H9 (cell line): ENCODE results near the gene DBN1. TPM values are rescaled to one million over a fixed set of nuclear protein-coding genes. Genes with fewer than 3 reads are reported as not detected.

Experiments
- DNase-seq: peaks from one replicate; pipeline ENCODE4 v3.0.0-alpha.2; 2017
- H2AFZ ChIP-seq: one replicate; pipeline ENCODE4 v1.6.1; 2013; ENCODE audit warnings: mild to moderate bottlenecking, low read length, control low read depth, moderate library complexity
- H2AK5ac ChIP-seq: 2 replicates; pipeline ENCODE4 v1.6.1; 2013; ENCODE audit warnings: low read length, control low read depth, mixed read lengths; ENCODE audit not compliant: insufficient read length
- H2BK120ac ChIP-seq: one replicate; pipeline ENCODE4 v1.6.1; 2013; ENCODE audit warnings: low read depth, mild to moderate bottlenecking, low read length, control low read depth, inconsistent platforms; ENCODE audit not compliant: poor library complexity, severe bottlenecking
- H2BK12ac ChIP-seq: 2 replicates; pipeline ENCODE4 v1.6.1; 2013; ENCODE audit warnings: low read length, control low read depth, mixed read lengths, low read depth; ENCODE audit not compliant: insufficient read length
- H2BK15ac ChIP-seq: 2 replicates; pipeline ENCODE4 v1.6.1; 2013; ENCODE audit warnings: low read depth, low read length, control low read depth
- H2BK20ac ChIP-seq: one replicate; pipeline ENCODE4 v1.6.1; 2013; ENCODE audit warnings: low read depth, mild to moderate bottlenecking, low read length, control low read depth, inconsistent platforms; ENCODE audit not compliant: poor library complexity, severe bottlenecking
- H2BK5ac ChIP-seq: 2 replicates; pipeline ENCODE4 v1.6.1; 2013; ENCODE audit warnings: low read length, control low read depth, mixed read lengths; ENCODE audit not compliant: insufficient read length
- H3K14ac ChIP-seq: 2 replicates; pipeline ENCODE4 v1.6.1; 2013; ENCODE audit warnings: low read length, control low read depth; ENCODE audit not compliant: insufficient read depth
- H3K18ac ChIP-seq: 2 replicates; pipeline ENCODE4 v1.6.1; 2013; ENCODE audit warnings: low read depth, mild to moderate bottlenecking, mixed read lengths, low read length, control low read depth; ENCODE audit not compliant: insufficient read length
- H3K23ac ChIP-seq: 2 replicates; pipeline ENCODE4 v1.6.1; 2013; ENCODE audit warnings: low read length, control low read depth, mixed read lengths, low read depth; ENCODE audit not compliant: insufficient read length
- H3K23me2 ChIP-seq: 2 replicates; pipeline ENCODE4 v1.6.1; 2013; ENCODE audit warnings: low read depth, mild to moderate bottlenecking, mixed read lengths, low read length, control low read depth; ENCODE audit not compliant: insufficient read length, poor library complexity, severe bottlenecking
- H3K27ac ChIP-seq: 2 replicates; pipeline ENCODE4 v1.5.1; 2013; ENCODE audit warnings: low read length, control low read depth, mixed read lengths, low read depth; ENCODE audit not compliant: insufficient read length
- H3K27me3 ChIP-seq: 2 replicates; pipeline ENCODE4 v1.6.1; 2013; ENCODE audit warnings: low read length, control low read depth, inconsistent platforms; ENCODE audit not compliant: insufficient read depth
- H3K4ac ChIP-seq: 2 replicates; pipeline ENCODE4 v1.6.1; 2013; ENCODE audit warnings: low read depth, mild to moderate bottlenecking, control low read depth, inconsistent platforms, low read length, moderate library complexity
- H3K4me1 ChIP-seq: 2 replicates; pipeline ENCODE4 v1.6.1; 2013; ENCODE audit warnings: low read length, control low read depth, inconsistent platforms; ENCODE audit not compliant: insufficient read depth
- H3K4me2 ChIP-seq: 2 replicates; pipeline ENCODE4 v1.6.1; 2013; ENCODE audit warnings: low read length, control low read depth, mixed read lengths; ENCODE audit not compliant: insufficient read length, insufficient read depth
- H3K56ac ChIP-seq: 2 replicates; pipeline ENCODE4 v1.6.1; 2013; ENCODE audit warnings: low read depth, mild to moderate bottlenecking, mixed read lengths, low read length, control low read depth; ENCODE audit not compliant: insufficient read length
- H3K79me1 ChIP-seq: 2 replicates; pipeline ENCODE4 v1.6.1; 2013; ENCODE audit warnings: low read depth, mild to moderate bottlenecking, moderate library complexity, low read length, control low read depth, inconsistent platforms; ENCODE audit not compliant: insufficient read depth, poor library complexity, severe bottlenecking
- H3K79me2 ChIP-seq: 2 replicates; pipeline ENCODE4 v1.6.1; 2013; ENCODE audit warnings: low read length, control low read depth, inconsistent platforms; ENCODE audit not compliant: insufficient read depth
- H3K9ac ChIP-seq: 2 replicates; pipeline ENCODE4 v1.6.1; 2013; ENCODE audit warnings: low read length, control low read depth, mixed read lengths; ENCODE audit not compliant: insufficient read length; ENCODE audit errors: extremely low read depth
- H3K9me3 ChIP-seq: one replicate; pipeline ENCODE4 v1.6.1; 2013; ENCODE audit warnings: low read depth, low read length, inconsistent platforms; ENCODE audit not compliant: control insufficient read depth
- H3T11ph ChIP-seq: one replicate; pipeline ENCODE4 v1.6.1; 2013; ENCODE audit warnings: mild to moderate bottlenecking, low read length, control low read depth, inconsistent platforms
- H4K20me1 ChIP-seq: one replicate; pipeline ENCODE4 v1.6.1; 2013; ENCODE audit not compliant: control insufficient read depth, insufficient read length, insufficient read depth
- H4K5ac ChIP-seq: 2 replicates; pipeline ENCODE4 v1.6.1; 2013; ENCODE audit warnings: low read depth, mild to moderate bottlenecking, mixed read lengths, low read length, control low read depth; ENCODE audit not compliant: insufficient read length
- H4K8ac ChIP-seq: replicated peaks from 2 replicates; pipeline ENCODE4 v1.6.1; 2013; ENCODE audit warnings: low read length, control low read depth, mixed read lengths, low read depth; ENCODE audit not compliant: insufficient read length
- H4K91ac ChIP-seq: 2 replicates; pipeline ENCODE4 v1.6.1; 2013; ENCODE audit warnings: low read depth, mild to moderate bottlenecking, moderate library complexity, mixed read lengths, low read length, control low read depth; ENCODE audit not compliant: insufficient read length
- H3K27ac Mint-ChIP-seq, 3 experiments: 2 replicates in 2 of 3; 3 replicates in 1 of 3; pipeline ENCODE4 v1.8.0; 2020 to 2021; ENCODE audit warnings: mixed read lengths in 3 of 3, mild to moderate bottlenecking in 1 of 3, moderate library complexity in 1 of 3
- H3K27me3 Mint-ChIP-seq: 2 replicates; pipeline ENCODE4 v1.8.0; 2021; ENCODE audit warnings: low read depth, mild to moderate bottlenecking, moderate library complexity, mixed read lengths
- H3K36me3 Mint-ChIP-seq, 3 experiments: 2 replicates in 2 of 3; 3 replicates in 1 of 3; pipeline ENCODE4 v1.8.0; 2020 to 2021; ENCODE audit warnings: low read depth in 3 of 3, mixed read lengths in 3 of 3; ENCODE audit not compliant: insufficient read depth in 1 of 3
- H3K4me1 Mint-ChIP-seq, 2 experiments: 2 replicates each; pipeline ENCODE4 v1.8.0; 2020; ENCODE audit warnings: mixed read lengths in 2 of 2
- H3K4me3 Mint-ChIP-seq, 2 experiments: 2 replicates in 1 of 2; 3 replicates in 1 of 2; pipeline ENCODE4 v1.8.0; 2020 to 2021; ENCODE audit warnings: mild to moderate bottlenecking in 2 of 2, mixed read lengths in 2 of 2, moderate library complexity in 1 of 2
- H3K9me3 Mint-ChIP-seq, 2 experiments: 2 replicates in 1 of 2; 3 replicates in 1 of 2; pipeline ENCODE4 v1.8.0; 2020; ENCODE audit warnings: mild to moderate bottlenecking in 2 of 2, mixed read lengths in 2 of 2, moderate library complexity in 1 of 2
- WGBS: extraction: QIAGEN DNeasy Blood & Tissue Kit; methylation state at CpG from one replicate; pipeline ENCODE4 v1.1.7; 2013; ENCODE audit warnings: missing lambda C conversion rate, low lambda C conversion rate, mixed read lengths; ENCODE audit not compliant: insufficient read length; ENCODE audit errors: extremely low coverage; 5-methylcytosine and 5-hydroxymethylcytosine counted together
- total RNA-seq: library from RNA; stranded (reverse); gene quantifications from 2 replicates; pipeline ENCODE4 v1.2.1, GENCODE V29; 2021
- TF ChIP-seq, protein P1 (sequence below): fragments of 200-600 bp; sonication (generic); conservative IDR thresholded peaks from 3 replicates; pipeline ENCODE4 v1.8.0; 2021; ENCODE audit warnings: antibody characterized with exemption, mild to moderate bottlenecking

DBN1 gene
- total RNA-seq, 1 experiment from 2014 or later: 340 TPM

DNA sequence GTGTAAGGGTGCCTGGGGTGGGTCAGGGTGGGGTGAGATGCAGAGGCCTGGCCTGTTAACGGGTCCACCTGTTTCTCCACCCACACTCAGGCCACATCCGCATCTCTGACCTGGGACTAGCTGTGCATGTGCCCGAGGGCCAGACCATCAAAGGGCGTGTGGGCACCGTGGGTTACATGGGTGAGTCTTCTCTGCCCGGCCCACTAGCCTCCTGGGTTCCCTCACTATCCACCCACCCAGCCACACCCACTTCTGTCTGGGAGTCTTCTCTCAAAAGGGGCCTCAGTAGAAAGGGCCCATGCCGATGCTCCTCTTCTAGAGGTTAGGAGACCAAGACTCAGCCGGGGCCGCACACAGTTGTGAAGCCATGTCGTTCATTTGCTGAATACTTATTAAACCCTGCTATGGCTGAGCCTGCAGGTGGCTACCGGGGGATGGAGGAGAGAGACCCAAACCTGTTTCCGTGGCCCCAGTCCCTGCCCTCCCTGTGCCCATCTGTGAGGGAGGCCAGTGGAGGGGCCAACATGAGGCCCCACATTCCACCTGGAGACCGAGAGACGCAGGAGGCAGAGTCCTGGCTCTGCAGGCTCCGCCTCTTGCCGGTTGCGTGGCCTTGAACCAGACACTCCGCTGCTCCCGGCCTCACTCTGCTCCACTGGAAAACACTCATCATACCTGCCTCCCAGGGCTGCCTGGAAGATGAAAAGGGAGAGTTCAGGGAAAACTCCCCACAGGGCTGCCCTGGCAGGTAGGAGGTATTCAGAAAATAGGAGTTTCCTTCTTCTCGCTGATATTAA is 38.3 kb downstream of the DBN1 start:
- Histone ChIP-seq H3K23me2 (no peaks in the 10 kb centered on the region), H3K79me2 (no peaks in the 10 kb centered on the region), H3K14ac (no peak overlapping the region), H2BK15ac (no peak overlapping the region), H4K91ac (no peak overlapping the region), H4K20me1 (peaks cover 2% of the 10 kb centered on the region), H3K23ac (no peak overlapping the region), H2BK20ac (no peak overlapping the region), H3K27ac (no peak overlapping the region), H2BK120ac (no peak overlapping the region), H2AK5ac (no peak overlapping the region), H2BK5ac (no peak overlapping the region), H2BK12ac (no peak overlapping the region), H4K8ac (no peak overlapping the region), H3K4me1 (no peaks in the 10 kb centered on the region), H2AFZ (no peak overlapping the region), H3K9ac (no peak overlapping the region), H3K18ac (no peak overlapping the region), H3K4ac (no peak overlapping the region), H3K79me1 (no peaks in the 10 kb centered on the region), H3K4me2 (no peak overlapping the region), H3K9me3 (no peaks in the 10 kb centered on the region), H3K56ac (no peak overlapping the region), H3T11ph (no peak overlapping the region), H4K5ac (no peak overlapping the region), H3K27me3 (no peaks in the 10 kb centered on the region)
- H3K9me3 Mint-ChIP-seq: peaks cover 0 to 3% of the 10 kb centered on the region in 2 experiments; a peak in 1 of 5 replicates
- TF ChIP-seq, protein P1, sequence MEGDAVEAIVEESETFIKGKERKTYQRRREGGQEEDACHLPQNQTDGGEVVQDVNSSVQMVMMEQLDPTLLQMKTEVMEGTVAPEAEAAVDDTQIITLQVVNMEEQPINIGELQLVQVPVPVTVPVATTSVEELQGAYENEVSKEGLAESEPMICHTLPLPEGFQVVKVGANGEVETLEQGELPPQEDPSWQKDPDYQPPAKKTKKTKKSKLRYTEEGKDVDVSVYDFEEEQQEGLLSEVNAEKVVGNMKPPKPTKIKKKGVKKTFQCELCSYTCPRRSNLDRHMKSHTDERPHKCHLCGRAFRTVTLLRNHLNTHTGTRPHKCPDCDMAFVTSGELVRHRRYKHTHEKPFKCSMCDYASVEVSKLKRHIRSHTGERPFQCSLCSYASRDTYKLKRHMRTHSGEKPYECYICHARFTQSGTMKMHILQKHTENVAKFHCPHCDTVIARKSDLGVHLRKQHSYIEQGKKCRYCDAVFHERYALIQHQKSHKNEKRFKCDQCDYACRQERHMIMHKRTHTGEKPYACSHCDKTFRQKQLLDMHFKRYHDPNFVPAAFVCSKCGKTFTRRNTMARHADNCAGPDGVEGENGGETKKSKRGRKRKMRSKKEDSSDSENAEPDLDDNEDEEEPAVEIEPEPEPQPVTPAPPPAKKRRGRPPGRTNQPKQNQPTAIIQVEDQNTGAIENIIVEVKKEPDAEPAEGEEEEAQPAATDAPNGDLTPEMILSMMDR: no peak
- peaks cover 24 to 78% (median 71%) of the 10 kb centered on the region in 3 experiments for H3K36me3 Mint-ChIP-seq
- no CpG with 5 or more reads among the region's 20 CpGs for WGBS
- no peak for DNase-seq
- no peak overlapping the region for H3K27ac Mint-ChIP-seq
- peaks cover 1% of the 10 kb centered on the region; the same call in 1 of the 2 replicates for H3K27me3 Mint-ChIP-seq
- no peak overlapping the region for H3K4me3 Mint-ChIP-seq
- peaks cover 7 to 17% of the 10 kb centered on the region in 2 experiments for H3K4me1 Mint-ChIP-seq
